A204.1 (cell line): ENCODE data around the gene YAF2.

ENCODE experiments used
- FAIRE-seq: peaks from 2 replicates; lab custom pipeline; 2012; peaks lifted over from hg19 to GRCh38; lab: Jason Lieb, UNC

YAF2 gene

GRCh38 chr12:42238240-42239140 is at the start of gene YAF2:
YAF2 (minus strand) TSS chr12:42238248; CDS start chr12:42238180, 68 bp downstream.
- FAIRE-seq: no peak

- no peak for FAIRE-seq
These were observed 48.7 kb upstream of the YAF2 start for GRCh38 chr12:42286741-42287140.

- no peak for FAIRE-seq
These were observed 47.4 kb upstream of the YAF2 start for GRCh38 chr12:42285431-42285830.

GRCh38 chr12:42284876-42285275 is 46.8 kb upstream of the YAF2 start:
- no peak for FAIRE-seq

GRCh38 chr12:42284157-42284556 is 46.1 kb upstream of the YAF2 start:
- no peak for FAIRE-seq

GRCh38 chr12:42283739-42284138 is 45.7 kb upstream of the YAF2 start:
- FAIRE-seq: no peak

GRCh38 chr12:42282294-42282693 is 44.2 kb upstream of the YAF2 start:
- no peak for FAIRE-seq

- FAIRE-seq: no peak
These were observed 43.8 kb upstream of the YAF2 start for GRCh38 chr12:42281844-42282243.

GRCh38 chr12:42281278-42281677 is 43.2 kb upstream of the YAF2 start:
- no peak for FAIRE-seq

- FAIRE-seq: no peak
These were observed 40.1 kb upstream of the YAF2 start for GRCh38 chr12:42278128-42278510.

GRCh38 chr12:42277396-42278127 is 39.5 kb upstream of the YAF2 start:
- FAIRE-seq: no peak

GRCh38 chr12:42275499-42275898 is 37.5 kb upstream of the YAF2 start:
- no peak for FAIRE-seq

GRCh38 chr12:42273706-42274105 is 35.7 kb upstream of the YAF2 start:
- no peak for FAIRE-seq

GRCh38 chr12:42270596-42270995 is 32.5 kb upstream of the YAF2 start:
- no peak for FAIRE-seq

- FAIRE-seq: no peak
These were observed 29.6 kb upstream of the YAF2 start for GRCh38 chr12:42267413-42268190.

- FAIRE-seq: no peak
These were observed 28.7 kb upstream of the YAF2 start for GRCh38 chr12:42266579-42267230.

- no peak for FAIRE-seq
These were observed 24.2 kb upstream of the YAF2 start for GRCh38 chr12:42262271-42262670.

- no peak for FAIRE-seq
These were observed 23.7 kb upstream of the YAF2 start for GRCh38 chr12:42261708-42262107.

GRCh38 chr12:42260518-42260917 is 22.5 kb upstream of the YAF2 start:
- FAIRE-seq: no peak

- FAIRE-seq: no peak
These were observed 21.7 kb upstream of the YAF2 start for GRCh38 chr12:42259699-42260098.

GRCh38 chr12:42255866-42256261 is 17.8 kb upstream of the YAF2 start:
- no peak for FAIRE-seq

GRCh38 chr12:42255221-42255865 is 17.3 kb upstream of the YAF2 start:
- FAIRE-seq: no peak
